Measurements from ENCODE around the gene PKIG. TPM values are rescaled to one million over a fixed set of nuclear protein-coding genes. Genes with fewer than 3 reads are reported as not detected.

The PKIG gene
- total and polyA plus RNA-seq, 2 of the 8 experiments (the other 6 are each of a cell fraction or from before 2014, with no cell fraction given), result 26.7 to 34.3 TPM

DNA sequence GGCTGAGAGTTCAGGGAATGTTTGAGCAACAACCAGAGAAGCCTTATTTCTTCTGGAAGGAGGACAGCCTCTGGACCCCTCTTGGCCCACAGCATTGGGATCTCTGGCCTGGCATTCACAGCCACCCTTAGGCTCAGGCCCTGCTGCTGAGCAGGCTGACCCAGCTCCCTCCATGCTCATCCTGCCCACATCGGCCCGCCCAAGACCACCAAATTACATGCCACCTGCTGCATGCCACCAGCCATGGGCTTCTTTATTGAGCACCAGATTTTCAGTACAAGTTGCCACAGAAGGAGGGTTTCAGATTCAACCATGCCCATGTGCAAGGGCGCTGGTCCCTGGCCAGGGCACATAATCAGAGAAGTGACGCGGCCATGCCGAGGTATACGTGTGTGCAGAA, 36.9 kb downstream of the PKIG start:
- Histone ChIP-seq H2BK120ac (replicated peaks; ENCODE audit: low read depth, low read length) (no peak overlapping the region), H3K79me2 (ENCODE audit: control insufficient read depth in 1 of 2, insufficient read depth in 2 of 2, low read length in 2 of 2) (no peaks in the 10 kb centered on the region), H3K4me1 (replicated peaks in 1 of 4; ENCODE audit: control insufficient read depth in 3 of 4, insufficient read depth in 4 of 4, low read length in 3 of 4) (peaks cover 0 to 28% (median 15%) of the 10 kb centered on the region in 4 experiments; a peak in 6 of 7 replicates), H2AFZ (ENCODE audit: low read length) (no peak overlapping the region), H3K14ac (ENCODE audit: insufficient read length) (no peak overlapping the region), H3K4me3 (ENCODE audit: extremely low read depth in 1 of 4, insufficient read depth in 2 of 4, low read depth in 3 of 4, low read length in 4 of 4) (no peak overlapping the region), H3K9me3 (ENCODE audit: insufficient read depth in 2 of 2, low read depth in 1 of 2, low read length in 1 of 2) (no peaks in the 10 kb centered on the region), H2BK15ac (ENCODE audit: low read length) (no peak overlapping the region), H2AK5ac (ENCODE audit: low read depth, low read length) (no peak overlapping the region), H3K23ac (ENCODE audit: insufficient read length) (no peak overlapping the region), H3K79me1 (ENCODE audit: low read depth, low read length) (no peaks in the 10 kb centered on the region), H4K8ac (ENCODE audit: extremely low read depth, insufficient read depth, low read length) (no peak overlapping the region), H4K20me1 (replicated peaks in 1 of 2; ENCODE audit: control insufficient read depth in 1 of 2, insufficient read depth in 2 of 2, low read length in 2 of 2) (peaks cover 3 to 10% of the 10 kb centered on the region in 2 experiments), H3K56ac (replicated peaks; ENCODE audit: insufficient read length, low read depth, low read length) (no peak overlapping the region), H4K91ac (replicated peaks; ENCODE audit: insufficient read length, low read length) (no peak overlapping the region), H3K4ac (replicated peaks; ENCODE audit: insufficient read length, low read depth, low read length) (no peak overlapping the region), H3K18ac (ENCODE audit: extremely low read depth, low read length) (no peak overlapping the region), H4K5ac (ENCODE audit: insufficient read length, low read depth, low read length) (no peak overlapping the region), H3K27me3 (replicated peaks in 1 of 4; ENCODE audit: control insufficient read depth in 3 of 4, extremely low read depth in 1 of 4, insufficient read depth in 3 of 4, low read length in 3 of 4) (peaks cover 0 to 3% (median 1%) of the 10 kb centered on the region in 4 experiments; a peak in 3 of 7 replicates), H3K36me3 (ENCODE audit: control insufficient read depth in 2 of 4, insufficient read depth in 4 of 4, low read length in 3 of 4) (peaks cover under 1 to 10% (median 6%) of the 10 kb centered on the region in 4 experiments; a peak in 4 of 8 replicates), H3K9ac (replicated peaks in 1 of 4; ENCODE audit: extremely low read depth in 1 of 4, low read depth in 3 of 4, low read length in 3 of 4) (no peak overlapping the region; a peak in 1 of 7 replicates), H2BK20ac (ENCODE audit: low read length) (no peak overlapping the region), H2BK12ac (ENCODE audit: low read depth, low read length) (no peak overlapping the region), H2BK5ac (ENCODE audit: low read depth, low read length) (no peak overlapping the region), H3K23me2 (ENCODE audit: low read depth, low read length) (no peaks in the 10 kb centered on the region), H3K27ac (ENCODE audit: low read depth, low read length) (no peak overlapping the region), H3K4me2 (ENCODE audit: insufficient read depth in 1 of 2, low read depth in 2 of 2, low read length in 2 of 2) (no peak overlapping the region)
- DNase-seq (ENCODE audit: low read depth in 1 of 2, low spot score in 2 of 2) (no peak), FAIRE-seq (no peak)
- CTCF ChIA-PET (ENCODE audit: partially characterized antibody), result interaction anchor here (1.4 to 1.9 kb wide), 2 partner anchors 10 to 64 kb away, joined by 4 to 8 read pairs; no protein-coding TSS in a partner anchor
- WGBS, 2 experiments (ENCODE audit: extremely low coverage in 1 of 2, insufficient coverage in 1 of 2, insufficient read length in 1 of 2, insufficient replicate concordance in 2 of 2, low coverage in 1 of 2, low lambda C conversion rate in 2 of 2, missing lambda C conversion rate in 1 of 2), result 93% methylated on average over 7 of the region's 7 CpGs; no CpG with 5 or more reads in 1 of the 2 experiments
- POLR2A ChIA-PET (ENCODE audit: partially characterized antibody), result interaction anchor here (0.8 to 3.8 kb wide), 2 partner anchors 24 to 33 kb away, joined by 3 to 12 read pairs; no protein-coding TSS in a partner anchor
- no peak for TF ChIP-seq JUND (IDR thresholded peaks at IDR 0.05; ENCODE audit: low read length)
- no peak for TF ChIP-seq YY1 (IDR thresholded peaks at IDR 0.05; ENCODE audit: low read depth, low read length)
- TF ChIP-seq, protein P1, sequence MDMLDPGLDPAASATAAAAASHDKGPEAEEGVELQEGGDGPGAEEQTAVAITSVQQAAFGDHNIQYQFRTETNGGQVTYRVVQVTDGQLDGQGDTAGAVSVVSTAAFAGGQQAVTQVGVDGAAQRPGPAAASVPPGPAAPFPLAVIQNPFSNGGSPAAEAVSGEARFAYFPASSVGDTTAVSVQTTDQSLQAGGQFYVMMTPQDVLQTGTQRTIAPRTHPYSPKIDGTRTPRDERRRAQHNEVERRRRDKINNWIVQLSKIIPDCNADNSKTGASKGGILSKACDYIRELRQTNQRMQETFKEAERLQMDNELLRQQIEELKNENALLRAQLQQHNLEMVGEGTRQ (IDR thresholded peaks at IDR 0.05; ENCODE audit: low read length), result no peak
- TF ChIP-seq POU5F1 (IDR thresholded peaks at IDR 0.05; ENCODE audit: low read depth, low read length), result no peak
- TF ChIP-seq ZNF274 (IDR thresholded peaks at IDR 0.05; ENCODE audit: borderline replicate concordance, extremely low read depth, low read length), result no peak
- no peak for TF ChIP-seq KDM1A (IDR thresholded peaks at IDR 0.05; ENCODE audit: borderline replicate concordance, low read length)
- TF ChIP-seq ASH2L (IDR thresholded peaks at IDR 0.05; ENCODE audit: low read length), result no peak
- TF ChIP-seq POLR2AphosphoS5 (IDR thresholded peaks at IDR 0.05; ENCODE audit: low read depth, low read length), result no peak
- TF ChIP-seq GABPA (IDR thresholded peaks at IDR 0.05; ENCODE audit: borderline replicate concordance, insufficient read depth, low read length), result no peak
- TF ChIP-seq BRCA1 (IDR thresholded peaks at IDR 0.05; ENCODE audit: low read depth, low read length), result no peak
- TF ChIP-seq EGR1 (IDR thresholded peaks at IDR 0.05; ENCODE audit: borderline replicate concordance, low read depth, low read length), result no peak
- TF ChIP-seq, protein P2, sequence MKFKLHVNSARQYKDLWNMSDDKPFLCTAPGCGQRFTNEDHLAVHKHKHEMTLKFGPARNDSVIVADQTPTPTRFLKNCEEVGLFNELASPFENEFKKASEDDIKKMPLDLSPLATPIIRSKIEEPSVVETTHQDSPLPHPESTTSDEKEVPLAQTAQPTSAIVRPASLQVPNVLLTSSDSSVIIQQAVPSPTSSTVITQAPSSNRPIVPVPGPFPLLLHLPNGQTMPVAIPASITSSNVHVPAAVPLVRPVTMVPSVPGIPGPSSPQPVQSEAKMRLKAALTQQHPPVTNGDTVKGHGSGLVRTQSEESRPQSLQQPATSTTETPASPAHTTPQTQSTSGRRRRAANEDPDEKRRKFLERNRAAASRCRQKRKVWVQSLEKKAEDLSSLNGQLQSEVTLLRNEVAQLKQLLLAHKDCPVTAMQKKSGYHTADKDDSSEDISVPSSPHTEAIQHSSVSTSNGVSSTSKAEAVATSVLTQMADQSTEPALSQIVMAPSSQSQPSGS (IDR thresholded peaks at IDR 0.05; ENCODE audit: low read length), result no peak
